Cortex of kidney (tissue), 1 donor: ENCODE measurements around the gene CMTM2.

Experiments
- DNase-seq: peaks from one replicate; lab custom pipeline; 2025; lab: John Stamatoyannopoulos, UW

CMTM2 gene

GRCh38 chr16:66578651-66579531 is at the start of gene CMTM2:
Gene CMTM2, plus strand, starts transcription at chr16:66579463. Its CDS starts 145 bp downstream, at chr16:66579608.
- no peak for DNase-seq

- no peak for DNase-seq
Measured at GRCh38 chr16:66529475-66529874, 49.8 kb upstream of the CMTM2 start.

GRCh38 chr16:66534376-66534799 is 44.9 kb upstream of the CMTM2 start:
- no peak for DNase-seq

- no peak for DNase-seq
Measured at GRCh38 chr16:66536525-66536924, 42.7 kb upstream of the CMTM2 start.

GRCh38 chr16:66537236-66537635 is 42.0 kb upstream of the CMTM2 start:
- no peak for DNase-seq

GRCh38 chr16:66538910-66539309 is 40.4 kb upstream of the CMTM2 start:
- no peak for DNase-seq

- DNase-seq, result no peak
Measured at GRCh38 chr16:66539623-66540469, 39.4 kb upstream of the CMTM2 start.

- no peak for DNase-seq
Measured at GRCh38 chr16:66541388-66542355, 37.6 kb upstream of the CMTM2 start.

- no peak for DNase-seq
Measured at GRCh38 chr16:66542396-66542795, 36.9 kb upstream of the CMTM2 start.

- no peak for DNase-seq
Measured at GRCh38 chr16:66543541-66543940, 35.7 kb upstream of the CMTM2 start.

GRCh38 chr16:66544016-66544757 is 35.1 kb upstream of the CMTM2 start:
- no peak for DNase-seq

GRCh38 chr16:66547101-66547989 is 31.9 kb upstream of the CMTM2 start:
- DNase-seq, result no peak

GRCh38 chr16:66548068-66548467 is 31.2 kb upstream of the CMTM2 start:
- no peak for DNase-seq

GRCh38 chr16:66548868-66549267 is 30.4 kb upstream of the CMTM2 start:
- DNase-seq, result no peak

GRCh38 chr16:66549284-66550131 is 29.8 kb upstream of the CMTM2 start, which contains the start of gene TK2:
Gene TK2, minus strand, starts transcription at chr16:66550122. Its CDS starts 61 bp downstream, at chr16:66550061.
- DNase-seq, result no peak

- DNase-seq, result no peak
Measured at GRCh38 chr16:66551348-66551759, 27.9 kb upstream of the CMTM2 start.

- no peak for DNase-seq
Measured at GRCh38 chr16:66551788-66552285, 27.4 kb upstream of the CMTM2 start.

GRCh38 chr16:66552286-66553177 is 26.7 kb upstream of the CMTM2 start, which contains the start of gene CKLF:
Gene CKLF, plus strand, starts transcription at chr16:66552576. Its CDS starts 140 bp downstream, at chr16:66552716.
- DNase-seq, result no peak
